Skeletal muscle tissue (tissue), 4 donors: ENCODE data around the gene C5orf63. TPM values are rescaled to one million over a fixed set of nuclear protein-coding genes. Genes with fewer than 3 reads are reported as not detected.

Experiments used
- H3K27ac ChIP-seq: one replicate; pipeline ENCODE4 v1.7.0; 2013; ENCODE audit warnings: mild to moderate bottlenecking, low read depth, low read length, inconsistent platforms
- H3K27me3 ChIP-seq, 3 donors: one replicate each; pipeline ENCODE4 v1.7.0; 2013; ENCODE audit warnings: low read length in 3 of 3; ENCODE audit not compliant: control insufficient read depth in 3 of 3, insufficient read depth in 3 of 3
- H3K36me3 ChIP-seq, 3 donors: one replicate each; pipeline ENCODE4 v1.7.0; 2013; ENCODE audit warnings: low read length in 3 of 3; ENCODE audit not compliant: control insufficient read depth in 3 of 3, insufficient read depth in 3 of 3
- H3K4me1 ChIP-seq, 3 donors: one replicate each; pipeline ENCODE4 v1.7.0; 2013; ENCODE audit warnings: low read length in 3 of 3, mild to moderate bottlenecking in 3 of 3; ENCODE audit not compliant: control insufficient read depth in 3 of 3, insufficient read depth in 3 of 3
- H3K4me3 ChIP-seq, 3 donors: one replicate each; pipeline ENCODE4 v1.7.0; 2013; ENCODE audit warnings: low read length in 3 of 3
- H3K9ac ChIP-seq, 3 donors: one replicate each; pipeline ENCODE4 v1.7.0; 2013; ENCODE audit warnings: low read length in 3 of 3, mild to moderate bottlenecking in 3 of 3, moderate library complexity in 2 of 3, low read depth in 1 of 3
- H3K9me3 ChIP-seq, 3 donors: one replicate each; pipeline ENCODE4 v1.7.0; 2013; ENCODE audit warnings: low read length in 3 of 3; ENCODE audit not compliant: control insufficient read depth in 3 of 3
- total RNA-seq: library from RNA; depleted of rRNA; stranded (reverse); fragments of >200 nt; gene quantifications from one replicate; pipeline ENCODE4 v1.2.3, GENCODE V29; 2014
- donor health status: Osteomylitis.

Gene C5orf63
- total RNA-seq, 1 donor from 2014 or later, result 3.7 TPM

DNA sequence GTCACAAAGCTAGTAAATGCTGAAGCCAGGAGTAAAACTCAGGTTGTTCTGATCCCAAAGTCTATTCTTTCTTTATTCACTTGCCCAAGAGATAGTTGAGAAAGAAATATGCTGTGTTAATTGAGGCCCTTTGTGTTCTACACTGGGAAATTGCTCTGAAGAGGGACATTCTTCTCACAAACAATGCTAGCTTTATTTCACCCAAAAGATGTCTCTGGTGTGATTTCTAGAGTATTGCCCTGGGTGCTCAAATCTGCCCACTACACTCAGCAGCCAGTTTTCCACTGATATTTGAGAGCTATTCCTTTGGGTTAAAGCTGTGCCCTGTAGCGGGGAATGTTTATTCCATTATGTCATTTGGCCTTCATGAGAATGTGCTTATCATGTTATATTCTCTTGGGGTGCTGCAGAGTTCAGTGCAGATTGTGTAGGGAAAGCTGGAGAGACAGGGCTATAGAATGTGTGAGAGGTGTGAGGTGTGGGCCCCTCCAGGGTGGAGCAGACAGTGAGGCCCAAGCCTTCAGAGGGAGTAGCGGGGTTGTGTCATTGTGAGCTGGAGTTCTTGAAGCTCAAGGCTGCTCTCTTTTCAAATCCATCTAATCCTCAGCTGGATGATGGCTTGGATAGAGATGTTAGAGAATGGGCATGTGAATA, 21.0 kb upstream of the C5orf63 start:
- H3K9ac ChIP-seq, result no peak overlapping the region
- no peaks in the 10 kb centered on the region for H3K9me3 ChIP-seq
- no peaks in the 10 kb centered on the region for H3K27me3 ChIP-seq
- H3K27ac ChIP-seq, result no peak overlapping the region
- H3K36me3 ChIP-seq, result no peaks in the 10 kb centered on the region
- H3K4me3 ChIP-seq, result no peak overlapping the region
- no peaks in the 10 kb centered on the region for H3K4me1 ChIP-seq

DNA sequence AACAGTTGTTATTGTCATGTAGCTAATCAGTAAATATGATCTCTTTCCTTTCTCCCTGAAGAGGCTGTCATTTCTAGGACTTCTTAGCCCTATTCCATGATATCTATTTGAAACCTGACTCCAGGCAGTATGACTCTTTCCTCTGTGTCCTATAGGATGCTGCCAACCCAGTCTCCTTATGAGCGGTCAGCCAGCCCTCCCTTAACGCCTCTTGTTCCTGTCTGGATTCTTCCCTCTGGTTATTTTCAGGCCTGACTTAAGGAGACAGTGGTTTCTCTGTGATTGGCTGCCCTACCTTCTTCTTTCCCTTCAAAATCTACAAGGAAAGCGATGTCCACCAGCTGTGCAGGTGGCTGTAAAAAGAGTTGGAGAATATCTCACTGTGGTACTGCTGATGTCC, 19.4 kb upstream of the C5orf63 start:
- Histone ChIP-seq H3K36me3 (no peaks in the 10 kb centered on the region), H3K4me3 (no peak overlapping the region), H3K27me3 (no peaks in the 10 kb centered on the region), H3K4me1 (no peaks in the 10 kb centered on the region), H3K9ac (no peak overlapping the region), H3K27ac (no peak overlapping the region), H3K9me3 (no peaks in the 10 kb centered on the region)

DNA sequence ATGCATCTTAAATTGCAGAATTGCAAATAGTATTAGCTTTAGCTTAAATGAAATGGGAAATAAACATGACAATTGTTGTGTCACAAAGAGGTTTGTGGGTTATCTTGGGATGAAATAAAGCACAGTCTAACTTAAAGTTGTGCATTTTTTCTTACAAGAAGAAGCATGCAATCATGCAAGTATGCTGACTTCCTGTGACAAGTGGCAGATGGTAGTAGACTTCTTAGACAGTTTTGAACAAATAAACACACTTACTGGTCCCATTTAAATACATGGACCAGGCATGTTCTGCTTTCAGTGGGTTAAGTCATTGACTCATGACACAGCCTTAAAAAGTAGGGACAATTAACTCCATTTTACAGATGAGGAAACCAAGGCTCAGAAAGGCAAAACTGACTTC, 15.9 kb upstream of the C5orf63 start:
- Histone ChIP-seq H3K9me3 (no peaks in the 10 kb centered on the region), H3K36me3 (no peaks in the 10 kb centered on the region), H3K27ac (no peak overlapping the region), H3K4me3 (no peak overlapping the region), H3K4me1 (no peaks in the 10 kb centered on the region), H3K27me3 (no peaks in the 10 kb centered on the region), H3K9ac (no peak overlapping the region)

DNA sequence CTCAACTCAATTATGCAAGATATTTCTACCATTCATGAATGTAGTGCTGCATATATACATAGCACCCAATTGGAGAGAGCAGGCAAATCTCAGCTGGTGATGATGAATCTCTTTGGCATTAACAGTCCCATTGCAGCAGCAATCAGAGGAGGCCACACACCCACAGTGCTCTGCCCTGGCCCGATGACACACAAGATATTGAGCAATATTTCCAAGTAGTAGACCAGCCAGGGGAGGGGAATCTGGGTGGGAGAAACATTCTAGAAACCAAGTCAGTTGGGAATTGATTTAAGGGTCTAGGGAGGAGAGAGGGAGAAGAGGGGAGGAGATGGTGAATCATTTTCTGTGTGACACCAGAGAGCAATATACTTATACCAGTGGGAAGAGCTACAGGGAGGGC, 14.9 kb upstream of the C5orf63 start:
- no peak overlapping the region for H3K27ac ChIP-seq
- no peak overlapping the region for H3K9ac ChIP-seq
- H3K4me3 ChIP-seq, result no peak overlapping the region
- no peaks in the 10 kb centered on the region for H3K9me3 ChIP-seq
- H3K36me3 ChIP-seq, result no peaks in the 10 kb centered on the region
- H3K4me1 ChIP-seq, result no peaks in the 10 kb centered on the region
- no peaks in the 10 kb centered on the region for H3K27me3 ChIP-seq

DNA sequence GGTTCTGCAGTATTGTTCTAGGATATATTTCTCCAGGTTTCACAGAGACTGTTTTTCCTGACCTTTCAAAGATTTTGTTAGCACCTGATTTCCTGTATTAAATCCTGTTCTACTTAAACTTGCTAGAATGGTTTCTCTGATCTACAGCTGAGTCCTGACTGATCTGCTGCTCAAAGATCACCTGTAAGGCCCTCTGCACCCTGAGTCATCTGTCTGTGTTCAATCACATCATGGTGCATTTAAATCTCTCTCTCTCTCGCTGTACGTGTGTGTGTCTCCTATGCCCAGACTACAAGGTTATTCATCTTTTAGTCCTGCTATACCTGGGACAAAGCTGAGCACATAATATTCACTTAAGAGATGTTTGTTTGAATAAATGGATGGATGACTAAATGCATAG, 13.3 kb upstream of the C5orf63 start:
- H3K9me3 ChIP-seq, result no peaks in the 10 kb centered on the region
- H3K36me3 ChIP-seq, result no peaks in the 10 kb centered on the region
- H3K9ac ChIP-seq, result no peak overlapping the region
- no peaks in the 10 kb centered on the region for H3K27me3 ChIP-seq
- no peak overlapping the region for H3K4me3 ChIP-seq
- H3K27ac ChIP-seq, result no peak overlapping the region
- no peaks in the 10 kb centered on the region for H3K4me1 ChIP-seq

DNA sequence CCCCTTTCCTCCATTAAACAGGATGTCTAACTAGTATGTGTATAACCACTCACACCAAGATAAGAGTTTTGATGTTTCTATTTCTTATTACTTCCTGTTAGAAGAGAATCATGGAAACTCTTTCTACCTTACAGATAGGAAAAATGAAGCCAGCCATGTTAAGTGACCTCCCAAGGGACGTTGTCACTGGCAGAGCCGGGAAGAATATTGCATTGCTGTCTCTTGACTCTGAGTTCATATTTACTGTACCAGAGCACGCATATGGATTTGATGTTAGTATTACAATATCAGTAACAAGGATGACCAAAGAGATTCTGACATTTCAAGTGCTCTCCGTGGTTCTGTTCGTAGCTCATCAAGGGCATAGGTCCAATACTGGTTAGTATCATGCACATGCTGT, 12.5 kb upstream of the C5orf63 start:
- no peaks in the 10 kb centered on the region for H3K4me1 ChIP-seq
- H3K27ac ChIP-seq, result no peak overlapping the region
- H3K36me3 ChIP-seq, result no peaks in the 10 kb centered on the region
- H3K9me3 ChIP-seq, result no peaks in the 10 kb centered on the region
- H3K4me3 ChIP-seq, result no peak overlapping the region
- no peaks in the 10 kb centered on the region for H3K27me3 ChIP-seq
- H3K9ac ChIP-seq, result no peak overlapping the region

DNA sequence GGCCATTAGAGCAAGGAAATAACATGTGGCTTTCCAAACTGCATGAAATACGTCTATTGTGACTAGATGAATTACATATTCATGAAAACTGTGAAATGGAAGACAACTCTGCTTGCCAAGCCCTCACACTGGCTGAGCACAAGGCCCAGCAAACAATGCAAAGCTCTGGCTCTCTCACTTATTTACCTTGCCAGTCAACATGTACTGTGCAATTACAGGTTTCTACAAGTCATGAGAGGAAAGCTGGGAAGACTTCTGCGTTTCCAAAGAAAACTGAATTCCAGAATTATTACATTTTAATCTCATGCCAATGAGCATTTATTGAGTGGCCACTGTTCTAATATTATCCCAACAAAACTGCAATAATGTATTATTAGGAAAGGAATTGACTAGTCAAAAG, 12.1 kb upstream of the C5orf63 start:
- no peak overlapping the region for H3K9ac ChIP-seq
- no peaks in the 10 kb centered on the region for H3K4me1 ChIP-seq
- H3K36me3 ChIP-seq, result no peaks in the 10 kb centered on the region
- no peaks in the 10 kb centered on the region for H3K27me3 ChIP-seq
- H3K27ac ChIP-seq, result no peak overlapping the region
- H3K4me3 ChIP-seq, result no peak overlapping the region
- H3K9me3 ChIP-seq, result no peaks in the 10 kb centered on the region

DNA sequence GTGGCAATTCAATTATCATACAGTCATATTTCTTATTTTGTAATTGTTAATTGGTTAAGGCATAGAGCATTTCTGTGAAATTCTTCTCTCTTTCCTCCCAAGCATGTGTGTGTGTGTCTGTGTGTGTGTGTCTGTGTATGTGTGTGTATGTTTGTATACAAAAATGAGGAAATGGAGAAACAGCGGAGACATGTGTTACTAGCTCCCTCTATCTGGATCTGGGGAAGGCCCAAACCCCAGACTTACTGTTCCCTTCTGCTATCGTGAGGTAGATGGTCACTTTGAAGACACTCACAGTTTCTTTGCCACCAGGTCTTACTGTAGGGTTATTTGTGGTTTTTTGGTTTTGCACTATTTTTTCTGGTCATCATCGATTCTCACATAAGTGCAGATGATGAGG, 11.4 kb upstream of the C5orf63 start:
- no peak overlapping the region for H3K9ac ChIP-seq
- no peaks in the 10 kb centered on the region for H3K4me1 ChIP-seq
- no peaks in the 10 kb centered on the region for H3K27me3 ChIP-seq
- no peaks in the 10 kb centered on the region for H3K36me3 ChIP-seq
- no peaks in the 10 kb centered on the region for H3K9me3 ChIP-seq
- H3K27ac ChIP-seq, result no peak overlapping the region
- H3K4me3 ChIP-seq, result no peak overlapping the region

DNA sequence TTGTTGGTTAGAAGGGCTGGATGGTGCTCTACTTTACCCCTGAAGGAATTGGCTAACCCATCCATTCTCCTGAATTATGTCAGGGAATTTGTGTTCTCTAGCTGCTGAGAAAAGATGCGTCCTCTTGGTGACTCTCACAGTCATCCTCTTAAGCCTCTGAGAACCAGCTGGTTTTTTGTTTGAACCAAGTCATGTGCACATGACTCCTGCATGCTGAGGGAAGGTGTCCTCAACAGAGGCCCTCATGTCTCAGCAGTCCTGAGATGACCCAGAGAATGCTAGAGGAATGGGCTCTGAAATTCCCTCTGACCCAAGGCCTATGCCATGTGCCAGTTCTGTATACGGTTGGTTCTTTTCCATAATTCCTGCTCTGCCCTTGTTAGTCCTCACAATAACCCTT, 10.4 kb upstream of the C5orf63 start:
- H3K9me3 ChIP-seq, result no peaks in the 10 kb centered on the region
- no peak overlapping the region for H3K4me3 ChIP-seq
- no peak overlapping the region for H3K27ac ChIP-seq
- no peak overlapping the region for H3K9ac ChIP-seq
- H3K27me3 ChIP-seq, result no peaks in the 10 kb centered on the region
- no peaks in the 10 kb centered on the region for H3K4me1 ChIP-seq
- H3K36me3 ChIP-seq, result no peaks in the 10 kb centered on the region

DNA sequence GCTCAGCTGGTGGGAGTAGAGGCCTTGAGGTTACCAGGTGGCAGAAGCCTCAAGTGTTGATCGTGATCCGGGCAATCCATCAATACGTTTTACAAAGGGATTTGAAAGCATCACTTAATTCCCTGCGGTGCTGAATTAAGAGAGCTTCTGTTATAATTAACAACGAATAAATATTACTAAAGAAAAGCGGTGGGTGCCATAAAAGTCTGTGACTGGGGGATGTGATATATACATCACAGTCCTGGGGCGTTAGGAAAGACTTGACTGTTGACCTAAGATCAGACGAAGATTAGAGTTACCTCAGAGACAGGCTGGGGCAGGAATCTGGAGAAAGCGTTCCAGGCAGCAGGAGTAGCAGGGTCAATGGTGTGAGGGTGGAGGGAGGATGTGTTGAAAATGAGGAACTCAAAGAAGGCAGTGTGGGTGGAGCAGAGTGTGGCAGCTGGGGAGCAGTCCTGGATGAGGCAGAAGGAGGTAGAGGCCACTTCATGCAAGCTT, 6.7 kb upstream of the C5orf63 start:
- no peak overlapping the region for H3K9ac ChIP-seq
- H3K4me3 ChIP-seq, result no peak overlapping the region
- no peaks in the 10 kb centered on the region for H3K27me3 ChIP-seq
- H3K27ac ChIP-seq, result no peak overlapping the region
- H3K4me1 ChIP-seq, result no peaks in the 10 kb centered on the region
- no peaks in the 10 kb centered on the region for H3K9me3 ChIP-seq
- H3K36me3 ChIP-seq, result no peaks in the 10 kb centered on the region
